NCI-H1694 (cell line): ENCODE measurements around the gene GOLGA6L4.
"Not testable (repeated sequence)": the region's sequence is repeated elsewhere in the genome, so short reads cannot be mapped to it uniquely, and the experiment has no call there.

Source experiments
- DNase-seq: peaks from one replicate; lab custom pipeline; 2025; lab: John Stamatoyannopoulos, UW

The GOLGA6L4 gene, protein sequence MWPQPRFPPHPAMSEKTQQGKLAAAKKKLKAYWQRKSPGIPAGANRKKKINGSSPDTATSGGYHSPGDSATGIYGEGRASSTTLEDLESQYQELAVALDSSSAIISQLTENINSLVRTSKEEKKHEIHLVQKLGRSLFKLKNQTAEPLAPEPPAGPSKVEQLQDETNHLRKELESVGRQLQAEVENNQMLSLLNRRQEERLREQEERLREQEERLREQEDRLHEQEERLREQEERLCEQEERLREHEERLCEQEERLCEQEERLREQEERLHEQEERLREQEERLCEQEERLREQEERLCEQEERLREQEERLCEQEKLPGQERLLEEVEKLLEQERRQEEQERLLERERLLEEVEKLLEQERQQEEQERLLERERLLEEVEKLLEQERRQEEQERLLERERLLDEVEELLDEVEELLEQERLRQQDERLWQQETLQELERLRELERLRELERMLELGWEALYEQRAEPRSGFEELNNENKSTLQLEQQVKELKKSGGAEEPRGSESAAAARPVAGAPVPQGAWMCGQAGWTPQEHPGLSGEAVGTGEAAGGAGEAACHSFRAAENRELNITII

DNA sequence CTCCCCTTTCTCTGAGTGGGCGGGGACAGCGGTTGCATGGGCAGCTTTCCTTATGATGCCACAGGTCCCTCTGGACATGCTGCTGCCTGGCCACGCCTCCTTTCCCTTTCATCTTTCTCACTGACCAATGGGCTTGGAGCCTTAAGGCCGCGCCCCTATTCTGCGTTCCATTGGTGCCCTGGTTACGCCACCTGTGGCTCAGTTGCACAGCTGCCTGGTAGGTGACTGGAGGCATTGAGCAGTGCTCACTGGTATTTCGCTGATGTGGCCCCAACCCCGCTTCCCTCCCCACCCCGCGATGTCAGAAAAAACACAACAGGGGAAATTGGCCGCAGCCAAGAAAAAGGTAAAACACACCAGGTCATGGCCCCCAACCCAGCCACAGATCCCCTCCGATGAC lies at the start of gene GOLGA6L4:
Gene GOLGA6L4 (plus strand): TSS at position 201 of the 400 bp plus-strand sequence. CDS start 62 bp downstream, at position 263.
- DNase-seq = not testable (repeated sequence)

GRCh38 chr15:84192982-84193381 lies 42.6 kb upstream of the GOLGA6L4 start:
- DNase-seq = not testable (repeated sequence)

- DNase-seq = not testable (repeated sequence)
These were observed 40.0 kb upstream of the GOLGA6L4 start for GRCh38 chr15:84195603-84196002.

GRCh38 chr15:84196530-84197188 lies 38.9 kb upstream of the GOLGA6L4 start:
- DNase-seq = not testable (repeated sequence)

- not testable (repeated sequence) for DNase-seq
These were observed 35.7 kb upstream of the GOLGA6L4 start for GRCh38 chr15:84199865-84200264.

- DNase-seq = not testable (repeated sequence)
These were observed 10.9 kb downstream of the GOLGA6L4 start for GRCh38 chr15:84246441-84246840.
